HG03457 (cell line): ENCODE data around the gene UBR4.
"Not testable (repeated sequence)": the region's sequence is repeated elsewhere in the genome, so short reads cannot be mapped to it uniquely, and the experiment has no call there.

Source experiments
- ATAC-seq: cut with Tn5 transposase; IDR thresholded peaks from one replicate; pipeline ENCODE4 v1.9.1; 2021; ENCODE audit warnings: moderate number of reproducible peaks; ENCODE audit not compliant: unreplicated experiment

The UBR4 gene

DNA sequence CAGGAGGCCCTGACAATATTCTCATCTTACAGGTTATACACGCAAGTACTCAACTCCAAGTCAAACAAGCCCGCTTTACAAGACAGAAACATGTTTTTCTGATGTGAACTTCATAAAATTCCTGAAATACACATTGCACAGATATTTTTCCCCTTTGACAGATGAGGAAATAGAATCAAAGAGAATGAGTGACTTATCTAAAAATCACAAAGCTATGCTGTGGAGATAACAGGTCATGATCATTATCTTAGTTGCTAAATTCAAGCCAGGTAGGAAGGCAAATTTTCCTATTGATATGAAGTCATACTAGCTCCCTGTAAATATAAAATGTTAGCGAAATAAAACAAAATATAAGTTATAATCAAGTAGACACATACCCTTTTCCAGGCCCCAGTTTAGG, 18.3 kb downstream of the UBR4 start:
- ATAC-seq: no peak

DNA sequence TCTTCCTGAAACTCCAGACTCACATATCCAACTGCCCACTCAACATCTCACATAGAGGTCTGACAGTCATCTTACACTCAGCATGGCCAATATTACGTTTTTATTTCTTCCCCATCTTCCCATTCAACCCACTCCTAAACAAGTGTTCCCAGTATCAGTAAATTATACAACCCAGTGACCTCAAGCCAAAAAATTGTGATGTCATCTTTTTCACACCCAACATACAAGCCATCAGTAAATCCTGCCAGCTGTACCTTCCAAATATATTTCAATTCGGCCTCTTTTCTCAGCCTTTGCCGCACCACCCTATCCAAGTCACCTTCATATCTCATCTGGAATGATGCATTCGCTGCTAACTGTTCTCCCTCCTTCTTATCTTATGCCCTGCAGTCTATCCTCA, 19.6 kb downstream of the UBR4 start:
- no peak for ATAC-seq

DNA sequence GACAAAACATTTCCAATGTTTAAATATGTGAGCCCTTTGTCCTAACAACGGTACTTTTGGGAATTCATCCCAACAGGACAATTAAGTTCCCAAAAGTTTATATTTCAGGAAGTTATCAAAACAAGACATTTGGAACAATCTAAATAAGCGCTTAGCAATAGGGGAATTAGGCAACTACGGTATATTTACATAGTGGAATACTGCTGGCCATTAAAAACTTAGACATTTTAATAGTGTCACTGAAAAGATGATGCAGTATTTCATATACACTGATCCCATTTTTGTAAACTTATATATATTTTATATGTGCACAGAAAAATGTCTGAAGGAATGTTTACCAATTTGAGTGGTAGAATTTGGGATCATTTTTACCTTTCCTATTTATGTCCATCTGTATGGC, 20.8 kb downstream of the UBR4 start:
- ATAC-seq: no peak

DNA sequence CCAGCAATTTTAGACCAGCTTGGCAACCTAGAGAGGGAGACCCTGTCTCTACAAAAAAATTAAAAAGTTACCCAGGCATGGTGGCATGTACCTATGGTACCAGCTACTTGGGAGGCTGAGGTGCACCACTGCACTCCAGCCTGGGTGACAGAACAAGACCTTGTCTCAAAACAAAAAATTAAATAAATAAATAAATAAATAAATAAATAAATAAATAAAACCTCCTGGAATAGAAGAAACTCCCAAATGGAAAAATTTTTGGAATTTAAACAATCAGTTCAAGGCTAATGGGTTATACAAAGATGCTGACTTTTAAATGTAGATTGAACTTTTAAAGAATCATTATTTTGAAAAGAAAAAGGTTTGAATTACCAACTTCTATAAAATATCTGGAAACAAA, 22.2 kb downstream of the UBR4 start:
- no peak for ATAC-seq

DNA sequence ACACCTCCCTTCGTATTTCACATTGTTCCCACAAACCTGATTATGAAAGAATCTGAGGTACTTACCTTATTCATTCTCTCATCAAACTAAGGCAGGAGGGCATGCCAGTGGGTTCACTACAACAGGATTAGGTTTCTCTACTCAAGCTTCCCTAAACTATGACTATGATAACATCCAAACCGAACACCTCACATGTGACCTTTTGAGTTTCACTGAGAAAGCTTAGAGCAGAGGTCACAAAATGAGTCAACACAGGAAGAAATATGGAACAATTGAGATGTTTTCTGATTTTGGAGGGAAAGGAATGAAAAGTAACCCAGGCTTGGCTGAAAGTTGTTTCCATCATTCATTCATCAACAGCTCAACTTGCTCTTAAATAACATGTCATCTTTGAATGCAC, 24.1 kb downstream of the UBR4 start:
- no peak for ATAC-seq

DNA sequence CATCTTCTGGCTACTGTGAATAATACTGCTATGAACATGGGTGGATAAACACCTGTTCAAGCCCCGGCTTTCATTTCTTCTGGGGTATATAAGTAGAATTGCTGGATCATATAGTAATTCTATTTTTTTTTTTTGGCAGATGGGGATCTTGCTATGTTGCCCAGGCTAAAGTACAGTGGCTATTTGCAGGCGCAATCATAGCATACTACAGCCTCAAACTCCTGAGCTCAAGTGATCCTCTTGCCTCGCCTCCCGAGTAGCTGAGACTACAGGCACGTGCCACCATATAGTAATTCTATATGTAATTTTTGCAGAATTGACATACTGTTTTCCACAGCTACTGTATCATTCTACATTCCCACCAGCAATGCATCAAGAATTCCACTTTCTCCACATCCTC, 27.8 kb downstream of the UBR4 start:
- no peak for ATAC-seq

DNA sequence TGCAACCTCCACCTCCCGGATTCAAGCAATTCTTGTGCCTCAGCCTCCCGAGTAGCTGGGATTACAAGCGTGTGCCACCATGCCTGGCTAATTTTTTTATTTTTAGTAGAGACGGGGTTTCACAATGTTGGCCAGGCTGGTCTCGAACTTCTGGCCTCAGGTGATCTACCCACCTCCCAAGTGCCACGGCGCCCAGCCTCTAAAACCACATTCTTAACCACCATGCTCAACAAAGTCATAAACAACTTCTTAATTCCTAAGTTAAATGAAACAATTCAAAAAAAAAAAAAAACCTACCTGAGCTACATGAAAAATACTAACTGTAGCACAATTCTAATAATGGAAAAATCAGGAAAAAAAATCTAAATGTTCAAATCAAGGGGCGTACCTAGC, 29.8 kb downstream of the UBR4 start:
- ATAC-seq: not testable (repeated sequence)

DNA sequence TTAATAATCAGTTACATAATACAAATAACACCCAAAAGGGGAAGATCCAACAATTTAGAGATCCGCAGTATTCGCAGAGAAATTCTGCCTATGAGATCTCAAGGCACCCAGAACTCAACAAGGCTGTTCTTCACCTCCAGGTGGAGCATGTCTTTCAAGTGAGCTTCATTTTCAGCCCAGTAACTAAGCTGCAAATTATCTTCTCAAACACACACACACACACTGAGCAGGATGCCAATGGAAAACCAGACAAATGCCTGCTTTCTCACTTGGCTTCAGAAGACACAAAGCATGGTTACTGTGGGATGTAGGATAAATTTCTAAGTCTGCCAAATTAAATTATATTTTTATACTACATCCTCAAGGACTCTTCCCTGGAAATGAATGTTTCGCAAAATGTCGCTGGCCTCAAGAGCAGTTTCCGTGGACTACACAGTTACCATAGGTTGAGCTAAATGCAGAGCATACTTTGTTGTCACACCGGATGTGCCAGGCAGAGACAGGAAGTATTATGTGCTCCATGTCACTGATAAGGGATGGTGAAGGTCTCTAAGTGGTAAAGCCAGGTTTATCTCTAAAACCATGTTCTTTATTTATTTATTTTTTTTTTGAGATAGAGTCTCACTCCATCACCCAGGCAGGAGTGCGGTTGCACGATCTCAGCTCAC, 30.3 kb downstream of the UBR4 start:
- ATAC-seq: no peak

DNA sequence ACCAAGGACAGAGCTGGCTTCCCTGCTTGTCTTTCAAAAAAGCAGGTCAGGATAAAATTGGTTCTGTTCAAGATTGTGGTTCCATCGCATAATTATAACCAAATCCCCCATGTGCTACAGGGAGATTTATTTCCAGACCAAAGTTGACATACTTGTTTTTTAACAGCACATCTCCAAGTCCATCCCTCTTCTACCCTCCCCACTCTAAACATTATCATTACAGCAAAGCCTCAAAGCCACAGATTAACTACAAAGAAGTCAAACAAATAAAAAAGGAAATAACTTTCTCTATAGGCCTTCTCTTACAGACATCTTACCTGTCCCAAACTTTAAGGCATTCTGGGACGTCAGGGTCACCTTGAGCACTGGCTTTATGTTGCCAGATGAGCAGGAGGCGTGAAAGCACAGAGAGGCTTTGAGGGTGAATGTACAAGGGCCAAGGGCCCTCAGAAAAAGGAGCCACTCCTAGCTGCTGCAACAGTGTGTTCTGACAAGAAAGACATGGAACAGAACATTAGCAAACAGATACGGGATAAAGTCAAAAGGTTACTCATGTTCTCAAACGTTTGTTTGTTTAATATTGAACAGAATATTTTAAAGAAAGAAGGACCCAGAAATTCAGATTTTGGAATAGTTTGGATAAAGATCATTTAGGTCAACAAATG, 31.2 kb downstream of the UBR4 start:
- no peak for ATAC-seq

DNA sequence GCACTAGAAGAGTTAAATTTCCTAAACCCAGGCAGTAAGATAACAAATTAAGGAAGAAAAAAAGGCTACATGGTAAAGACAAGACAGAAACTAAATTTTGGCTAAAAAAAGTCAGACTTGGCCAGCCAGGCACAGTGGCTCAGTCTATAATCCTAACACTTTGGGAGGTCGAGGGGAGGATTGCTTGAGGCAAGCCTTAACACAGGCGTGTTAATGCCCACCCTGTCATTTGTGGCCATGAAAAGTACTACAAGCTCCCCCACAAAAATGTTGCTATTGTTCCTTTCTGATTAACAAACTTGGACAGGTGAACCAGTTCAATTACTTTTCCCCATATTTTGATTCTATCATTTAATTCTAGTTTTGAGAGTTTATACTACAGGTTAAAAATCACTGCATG, 32.3 kb downstream of the UBR4 start:
- ATAC-seq: no peak

DNA sequence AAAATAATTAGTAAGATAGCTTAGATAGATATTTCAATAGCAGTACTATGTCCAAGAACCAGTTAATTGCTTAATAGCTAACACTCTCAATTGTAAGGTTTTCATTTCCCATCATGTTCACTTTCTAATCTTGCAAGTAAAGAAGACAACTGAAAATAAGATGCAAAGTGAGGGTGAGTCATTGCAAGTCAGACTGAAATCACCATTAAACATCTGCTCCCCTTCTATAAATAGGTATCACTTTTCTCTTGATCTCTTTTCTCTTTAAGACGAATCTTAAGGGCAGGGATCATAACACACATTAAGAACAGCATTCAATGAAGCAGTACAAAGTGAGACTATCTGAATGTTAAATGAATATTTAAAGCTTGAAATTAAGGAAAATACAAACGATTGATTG, 40.4 kb downstream of the UBR4 start:
- peak; percentile 55 for ATAC-seq

DNA sequence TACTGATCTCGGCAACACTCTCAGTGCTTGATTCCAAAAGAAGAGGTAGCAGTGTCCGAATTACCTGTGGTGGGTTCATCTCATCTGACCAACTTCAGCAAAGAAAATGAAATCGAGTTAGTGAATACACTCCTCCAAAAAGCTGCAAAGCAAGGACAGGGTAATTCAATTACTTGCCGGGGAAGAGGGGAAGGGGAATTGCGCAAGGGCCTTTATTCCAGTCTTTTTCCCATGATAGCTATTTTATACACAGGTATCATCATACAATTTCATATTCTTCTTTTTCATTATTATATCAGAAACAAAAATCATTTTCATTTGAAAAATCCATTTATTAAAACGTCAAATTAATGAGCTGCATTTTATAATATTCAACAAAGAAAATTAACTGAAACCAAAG, 42.9 kb downstream of the UBR4 start:
- no peak for ATAC-seq

DNA sequence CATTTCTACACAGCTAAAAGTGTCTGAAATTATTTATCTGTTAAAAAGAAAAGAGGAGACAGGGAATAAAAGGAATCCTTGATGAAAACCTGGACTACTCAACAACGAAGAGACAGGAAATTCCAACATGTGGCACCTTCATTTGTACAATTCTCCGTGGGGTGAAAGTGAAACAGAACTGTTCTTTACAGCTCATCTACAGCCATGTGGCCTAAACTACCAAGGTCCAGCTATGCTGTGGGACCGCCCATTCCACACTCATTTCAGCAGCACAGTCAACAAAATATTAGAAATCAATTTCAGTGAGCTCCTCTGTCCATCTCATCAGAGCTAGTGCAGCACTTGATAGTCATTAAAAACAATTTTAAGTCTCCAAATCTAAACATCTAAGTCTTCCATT, 44.0 kb downstream of the UBR4 start:
- no peak for ATAC-seq

DNA sequence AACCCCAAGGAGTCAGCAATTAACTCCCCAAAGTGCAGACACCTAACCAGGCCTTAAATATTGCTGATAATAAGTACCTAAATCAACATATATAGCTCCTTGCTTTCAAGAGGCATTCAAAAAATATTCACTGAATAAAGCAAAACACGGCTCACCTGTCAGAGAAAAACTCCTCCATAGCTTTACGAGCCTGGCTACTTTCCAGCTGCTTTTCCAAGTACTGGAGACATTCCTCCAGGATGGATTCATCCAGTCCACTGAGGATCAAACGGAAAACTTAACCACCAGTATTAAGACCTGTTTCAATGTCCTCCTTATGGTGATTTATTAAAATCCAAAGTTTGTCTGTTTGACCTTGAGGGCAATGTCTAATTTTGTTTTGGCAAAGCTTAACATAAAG, 44.6 kb downstream of the UBR4 start:
- no peak for ATAC-seq

DNA sequence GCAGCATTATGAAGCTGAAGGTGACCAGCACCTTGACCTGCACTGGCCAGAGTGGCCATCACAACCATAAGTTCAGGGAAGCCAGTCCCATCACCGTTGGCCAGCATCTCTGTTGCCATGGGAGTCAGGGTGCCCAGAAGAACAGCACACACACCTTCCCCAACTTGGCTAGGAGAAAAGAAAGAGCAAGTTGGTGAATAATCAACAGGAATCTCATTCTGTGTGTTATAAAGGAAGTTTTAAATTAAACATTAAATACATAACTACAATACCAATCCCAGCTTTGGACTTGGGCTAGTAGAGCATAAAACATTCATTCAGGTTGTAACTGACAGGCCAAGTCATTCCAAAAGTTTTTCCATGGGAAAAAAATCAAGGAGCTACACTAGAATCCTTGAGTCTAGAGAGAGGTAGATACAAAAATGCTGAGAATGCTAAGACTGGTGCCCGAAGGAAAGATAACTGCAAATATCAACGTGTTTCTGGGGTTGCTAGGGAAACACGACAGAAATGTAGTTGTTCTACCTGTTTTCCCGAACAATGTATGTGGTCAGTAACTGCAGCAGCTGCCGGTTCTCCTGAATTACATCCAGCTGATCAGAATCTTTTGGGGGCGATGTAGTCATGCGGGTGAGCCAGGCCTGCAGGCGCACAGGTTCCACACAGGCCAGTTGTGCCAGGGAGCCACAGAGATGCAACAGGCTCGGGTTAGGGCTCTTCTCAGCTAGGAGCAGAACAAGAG, 45.6 kb downstream of the UBR4 start:
- ATAC-seq: no peak

DNA sequence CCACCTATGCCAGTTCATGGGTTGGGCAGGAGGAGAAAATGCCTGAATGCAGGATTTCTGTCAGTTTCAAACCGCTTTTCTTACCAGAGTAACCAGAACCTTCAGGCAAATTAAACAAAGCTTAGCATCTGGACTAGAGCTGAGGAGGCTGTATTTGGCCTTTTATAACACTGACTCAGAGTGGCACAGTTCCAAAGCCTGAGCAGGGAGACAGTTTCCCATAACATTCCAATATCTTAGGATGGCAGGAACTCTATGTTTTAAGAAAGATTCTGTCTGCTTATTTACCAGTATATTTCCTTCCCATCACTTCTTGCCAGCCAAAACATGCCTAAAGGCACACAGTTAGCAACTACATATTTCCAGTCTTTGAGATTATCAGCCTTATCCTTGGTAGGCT, 46.8 kb downstream of the UBR4 start:
- ATAC-seq: no peak

DNA sequence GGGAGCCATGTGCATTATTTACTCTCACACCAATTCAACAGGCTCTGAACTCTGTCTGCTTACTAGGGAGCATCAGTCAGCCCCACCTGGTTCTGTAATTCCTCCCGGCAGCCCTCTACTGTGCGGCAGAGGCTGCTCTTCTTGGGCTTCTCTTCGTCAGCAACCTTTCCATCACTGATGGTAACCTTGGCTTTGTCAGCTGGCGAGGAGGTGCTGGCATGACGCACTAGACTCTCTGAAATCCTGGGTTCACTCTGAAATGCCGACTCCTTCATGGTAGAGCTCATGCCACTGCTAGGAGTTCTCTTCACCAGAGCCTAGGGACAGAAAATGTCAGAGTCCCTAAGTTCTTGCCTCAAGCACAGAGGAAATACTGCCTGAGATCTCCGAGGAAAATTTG, 49.2 kb downstream of the UBR4 start:
- no peak for ATAC-seq

DNA sequence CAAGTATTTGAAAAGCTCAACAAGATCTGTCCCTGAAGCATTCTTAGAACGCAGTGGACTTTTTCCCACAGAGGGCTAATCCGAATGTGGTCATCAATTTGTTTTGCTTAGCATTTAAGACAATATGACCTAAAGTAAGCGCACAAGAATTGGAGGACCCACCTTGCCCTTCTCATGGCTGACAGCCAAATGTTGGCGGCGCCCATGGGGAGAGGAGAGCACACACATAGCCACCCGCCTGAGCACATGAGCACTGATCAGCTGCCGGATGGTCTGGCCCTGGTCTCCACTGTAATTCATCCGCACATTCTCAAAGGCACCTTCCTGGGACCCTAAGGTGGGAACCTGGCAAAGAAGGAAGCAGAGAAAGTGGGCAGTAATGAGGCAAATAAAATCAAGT, 52.4 kb downstream of the UBR4 start:
- no peak for ATAC-seq

DNA sequence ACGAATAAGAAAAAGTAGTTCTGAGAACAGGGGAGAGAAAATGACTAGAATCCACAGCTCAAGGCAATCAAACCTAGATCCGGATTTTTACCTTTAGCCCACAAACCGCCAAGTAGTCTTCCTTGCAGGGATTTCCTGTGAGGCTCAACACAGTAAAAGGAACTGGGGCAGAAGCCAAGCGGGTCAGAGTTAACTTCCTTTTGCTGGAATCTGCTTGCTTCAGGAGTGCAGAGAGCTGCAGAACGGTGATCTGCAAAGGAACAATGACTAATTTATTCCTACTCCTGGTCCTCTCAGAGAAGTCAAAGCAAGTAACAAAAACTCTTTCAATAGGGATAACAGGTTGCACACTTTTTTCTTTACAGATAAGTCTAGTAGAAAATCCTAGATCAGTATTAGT, 53.4 kb downstream of the UBR4 start:
- no peak for ATAC-seq

DNA sequence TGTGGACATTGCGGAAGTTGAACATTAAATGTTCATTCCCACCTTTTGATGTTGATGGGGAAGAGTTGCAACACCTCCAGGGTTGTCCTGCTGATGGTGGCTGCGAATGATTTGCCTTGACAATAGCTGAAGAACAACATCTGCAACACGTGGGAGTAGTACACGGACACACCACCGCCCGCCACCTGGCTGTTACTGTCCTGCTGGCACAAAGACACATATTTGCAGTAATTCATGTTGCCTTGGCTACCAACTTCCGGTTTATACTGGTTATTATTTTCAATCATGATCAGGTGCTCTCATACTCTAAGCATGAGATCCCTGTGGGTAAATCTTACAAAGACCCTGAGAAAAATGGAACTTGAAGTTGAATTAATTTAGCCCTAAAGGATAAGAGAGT, 55.2 kb downstream of the UBR4 start:
- no peak for ATAC-seq

DNA sequence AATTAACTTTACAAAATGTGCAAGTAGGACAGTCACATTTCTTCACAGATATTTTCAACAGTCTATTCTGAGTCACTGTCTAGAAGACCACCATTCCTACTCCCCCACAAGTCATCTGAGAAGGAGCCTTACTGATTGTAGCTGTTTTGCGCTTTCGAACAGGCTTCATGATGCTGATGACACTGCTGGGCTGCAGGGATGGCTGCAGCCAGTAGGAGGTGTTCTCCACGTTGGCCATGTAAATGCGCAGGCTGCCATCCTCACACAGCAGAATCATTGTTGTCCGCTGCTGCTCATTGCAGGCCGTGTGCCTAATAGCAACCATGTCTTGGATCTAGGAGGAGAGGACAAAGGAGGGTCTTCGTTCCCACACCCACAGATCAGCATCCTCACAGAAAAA, 56.9 kb downstream of the UBR4 start:
- ATAC-seq: no peak

DNA sequence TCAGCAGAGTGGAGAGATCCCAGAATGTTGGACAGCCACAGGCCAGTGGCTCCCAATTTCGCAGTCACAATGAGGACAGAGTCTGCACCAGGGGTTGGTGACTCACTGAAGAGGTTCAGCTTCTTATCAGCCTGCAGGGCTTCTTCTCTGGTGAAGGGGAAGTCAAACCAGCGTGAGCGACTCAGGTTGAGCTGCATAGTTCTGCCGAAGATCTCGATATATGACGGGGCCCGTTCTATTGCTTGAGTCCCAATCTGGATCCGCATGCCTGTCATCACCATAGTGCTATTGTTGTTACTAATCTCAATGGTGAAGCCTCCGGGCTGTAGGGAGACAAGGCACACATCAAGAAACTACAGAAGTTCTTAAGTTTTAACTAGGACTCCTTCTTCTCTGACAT, 58.5 kb downstream of the UBR4 start:
- ATAC-seq: no peak
